ENCODE measurements around the gene XPA. TPM values are rescaled to one million over a fixed set of nuclear protein-coding genes. Genes with fewer than 3 reads are reported as not detected.
"Not testable (repeated sequence)": the region's sequence is repeated elsewhere in the genome, so short reads cannot be mapped to it uniquely, and the experiment has no call there.

Gene XPA
- 2.7 and 5.9 TPM in 2 replicates for total RNA-seq (2014; rRNA removed; shearing (Covaris generic))

GRCh38 chr9:97696803-97697601 is at the start of gene XPA:
Gene XPA (minus strand): TSS chr9:97697340. CDS start chr9:97697292, 48 bp downstream.
- peak; percentile 92 for DNase-seq (ENCODE audit: low spot score)

- no peak for DNase-seq (ENCODE audit: low spot score)
Measured at GRCh38 chr9:97744710-97745708, 47.9 kb upstream of the XPA start.

DNA sequence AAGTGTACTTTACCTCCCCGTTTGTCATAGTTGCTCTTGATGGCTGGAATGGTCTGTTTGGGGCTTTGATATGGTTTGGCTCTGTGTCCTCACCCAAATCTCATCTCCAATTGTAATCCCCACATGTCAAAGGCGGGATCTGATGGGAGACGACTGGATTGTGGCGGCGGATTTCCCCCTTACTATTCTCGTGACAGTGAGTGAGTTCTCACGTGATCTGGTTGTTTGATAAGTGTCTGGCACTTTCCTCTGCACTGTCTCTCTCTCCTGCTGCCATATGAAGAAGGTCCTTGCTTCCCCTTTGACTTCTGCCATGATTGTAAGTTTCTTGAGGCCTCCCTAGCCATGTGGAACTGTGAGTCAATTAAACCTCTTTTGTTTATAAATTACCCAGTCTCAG is 46.9 kb upstream of the XPA start:
- not testable (repeated sequence) for DNase-seq (ENCODE audit: low spot score)

DNA sequence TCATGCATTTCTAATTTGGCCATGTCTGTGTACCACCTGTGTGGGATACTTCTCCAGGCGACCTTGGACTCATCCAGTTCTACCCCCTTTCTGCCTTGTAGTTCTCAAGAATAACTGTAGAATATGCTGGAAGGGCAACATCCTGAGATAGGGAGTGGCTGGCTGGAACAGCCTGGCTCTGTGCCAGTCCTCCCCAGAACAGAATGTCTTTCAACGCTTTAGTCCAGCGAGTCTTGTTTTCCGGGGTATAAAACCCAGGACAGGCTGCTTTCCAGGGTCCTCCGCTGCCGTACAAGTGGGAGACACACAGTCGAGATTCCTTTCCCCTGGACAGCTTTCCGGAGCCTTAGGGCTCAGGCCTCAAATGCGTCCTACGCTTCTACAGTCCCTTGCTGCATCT is 45.4 kb upstream of the XPA start:
- no peak for DNase-seq (ENCODE audit: low spot score)

- no peak for DNase-seq (ENCODE audit: low spot score)
Measured at GRCh38 chr9:97741947-97742346, 44.8 kb upstream of the XPA start.

DNA sequence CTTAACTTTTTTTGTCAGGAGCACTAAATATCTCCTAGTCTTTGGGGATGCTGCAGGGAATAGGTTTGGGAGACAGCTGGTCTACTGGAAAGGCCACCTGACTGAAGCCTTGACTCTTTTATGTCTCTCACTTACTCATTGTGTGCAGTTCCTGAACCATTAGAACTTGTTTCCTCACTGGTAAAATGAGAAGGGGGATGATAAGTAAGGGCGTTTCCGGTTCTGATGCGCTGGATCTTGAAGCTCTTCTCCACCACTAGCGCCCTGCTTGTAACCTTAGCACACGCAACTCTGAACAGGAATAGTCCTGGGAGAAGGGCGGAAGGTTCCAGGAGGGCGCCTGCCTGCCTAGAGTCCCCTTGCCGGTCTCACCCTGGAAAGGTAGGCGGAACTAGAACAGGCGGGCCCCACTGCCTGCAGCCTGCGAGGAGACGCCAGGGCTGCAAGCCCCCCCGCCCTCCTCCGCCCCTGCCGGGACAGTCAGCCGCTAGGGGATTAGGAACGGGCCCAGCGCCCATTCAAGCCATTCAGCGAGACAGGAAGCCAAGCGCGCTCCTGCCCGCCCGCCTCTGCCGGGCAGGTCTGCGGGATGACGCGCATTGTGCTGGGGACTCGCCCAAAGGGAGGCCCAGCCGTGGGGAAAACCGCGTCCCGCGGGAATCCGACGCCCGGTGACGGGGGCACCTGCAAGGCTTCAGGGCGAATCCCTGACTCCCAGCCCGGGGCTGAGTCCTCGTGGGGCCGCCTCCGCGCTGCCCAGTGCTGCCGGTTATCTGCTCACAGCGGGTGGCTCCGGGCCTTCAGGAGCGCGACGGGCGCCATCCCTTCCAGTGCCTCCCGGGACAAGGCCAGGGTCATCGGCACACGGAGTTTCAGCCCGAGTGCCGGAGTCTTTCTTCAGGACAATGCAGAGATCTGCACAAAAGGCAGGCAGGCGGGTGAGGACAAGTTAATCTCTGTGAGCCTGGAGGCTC is 44.0 kb upstream of the XPA start:
- DNase-seq (ENCODE audit: low spot score) = peak; percentile 20

GRCh38 chr9:97737429-97737828 is 40.3 kb upstream of the XPA start:
- peak; percentile 75 for DNase-seq (ENCODE audit: low spot score)

DNA sequence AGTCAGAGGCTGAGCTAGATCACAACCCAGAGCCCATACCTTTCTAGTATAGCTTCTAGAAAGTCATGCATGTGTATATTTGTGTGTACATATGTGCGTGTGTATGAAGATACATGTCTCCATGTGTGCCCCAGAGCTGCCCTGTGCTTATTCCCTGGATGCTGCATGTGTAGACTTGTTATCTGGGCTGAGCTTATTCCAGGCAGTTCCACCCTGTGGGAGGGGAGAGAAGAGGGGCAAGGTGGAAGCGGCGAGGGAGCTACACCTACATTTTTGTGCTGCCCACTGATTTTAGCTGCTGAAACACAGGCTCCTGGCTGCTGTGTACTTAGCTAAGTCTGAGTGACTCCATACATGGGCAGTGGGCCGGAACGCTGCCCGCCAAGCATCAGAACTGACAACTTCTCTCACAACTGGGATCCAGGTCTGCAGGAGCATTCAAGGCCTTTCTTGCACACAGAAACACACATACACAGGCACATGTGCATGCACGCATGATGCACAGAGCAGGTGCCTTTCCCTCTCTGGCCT is 38.0 kb upstream of the XPA start:
- DNase-seq (ENCODE audit: low spot score) = no peak

- DNase-seq (ENCODE audit: low spot score) = no peak
Measured at GRCh38 chr9:97726716-97727115, 29.6 kb upstream of the XPA start.

DNA sequence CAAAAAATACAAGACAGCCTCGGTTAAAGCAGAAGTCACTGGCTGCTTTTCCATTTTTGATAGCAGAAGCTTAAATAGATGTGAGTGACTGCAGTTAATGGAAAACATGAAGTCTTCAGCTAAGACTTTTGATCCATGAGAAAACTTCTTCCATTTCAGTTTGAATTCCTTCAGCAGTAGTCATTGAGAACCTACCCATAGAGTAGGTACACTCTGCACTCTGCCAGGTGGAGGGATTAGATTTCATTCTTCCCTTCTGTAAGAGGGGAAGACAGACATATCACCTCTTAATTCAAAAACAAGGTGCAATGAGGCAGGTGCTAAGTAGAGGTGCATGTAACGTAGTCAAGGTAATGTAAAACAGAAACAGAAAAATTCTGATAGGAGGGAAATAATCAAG is 26.7 kb upstream of the XPA start:
- no peak for DNase-seq (ENCODE audit: low spot score)

DNA sequence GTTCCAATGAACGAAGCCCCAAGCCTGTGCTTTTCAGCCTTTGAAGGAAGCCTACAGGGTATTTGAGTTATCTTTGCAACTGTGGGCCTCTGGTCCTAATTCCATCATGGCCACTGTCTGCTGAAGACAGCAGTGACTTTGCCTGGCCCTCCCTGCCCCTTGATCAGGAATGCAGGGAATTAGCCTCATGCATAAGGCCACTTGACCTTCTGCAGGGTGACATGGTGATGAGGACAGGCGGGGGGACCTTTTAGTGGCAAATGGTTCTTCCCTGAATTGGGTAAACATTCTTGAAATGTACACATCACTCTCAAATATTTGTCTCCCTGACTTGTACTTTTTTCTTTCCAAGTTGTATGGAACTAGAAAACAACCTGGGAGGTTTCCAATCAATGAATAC is 25.2 kb upstream of the XPA start:
- no peak for DNase-seq (ENCODE audit: low spot score)

DNA sequence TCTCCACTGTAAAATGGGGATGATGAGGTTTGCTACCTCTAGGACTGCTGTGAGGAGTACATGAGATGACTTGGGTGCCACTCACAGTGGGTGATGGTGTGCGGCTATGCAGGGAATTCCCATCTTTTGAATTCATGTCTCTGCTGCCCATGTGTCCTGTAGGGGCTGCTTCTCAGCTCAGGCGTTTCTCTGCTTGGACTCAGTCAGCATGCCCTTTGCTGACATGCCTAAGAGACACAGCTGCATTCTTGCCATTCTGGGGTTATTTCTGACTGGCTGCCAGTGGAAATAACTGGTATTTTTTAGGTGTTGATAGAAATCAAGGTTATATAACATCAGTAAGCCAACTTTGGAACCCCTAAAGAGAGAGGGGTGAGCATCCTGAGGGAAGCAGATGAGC is 24.3 kb upstream of the XPA start:
- DNase-seq (ENCODE audit: low spot score) = no peak

DNA sequence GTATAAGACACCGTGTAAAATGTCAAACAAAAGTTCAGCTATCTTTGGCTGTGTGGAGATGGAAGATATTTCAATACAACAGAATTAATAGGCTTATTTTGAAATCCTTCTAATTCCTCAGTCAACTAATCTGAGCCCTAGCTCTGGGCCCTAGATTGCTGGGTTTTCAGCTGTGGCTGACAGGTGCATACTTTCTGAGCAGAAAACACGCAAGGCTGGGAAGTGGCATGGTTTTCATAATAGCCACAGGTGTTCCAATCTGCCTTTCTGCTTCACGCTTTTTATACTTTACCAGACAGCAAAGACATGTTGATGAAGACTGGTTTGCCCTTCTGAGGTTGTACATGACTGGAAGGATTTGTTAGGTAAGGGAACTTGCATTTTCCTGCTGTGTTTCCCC is 20.7 kb upstream of the XPA start:
- no peak for DNase-seq (ENCODE audit: low spot score)

DNA sequence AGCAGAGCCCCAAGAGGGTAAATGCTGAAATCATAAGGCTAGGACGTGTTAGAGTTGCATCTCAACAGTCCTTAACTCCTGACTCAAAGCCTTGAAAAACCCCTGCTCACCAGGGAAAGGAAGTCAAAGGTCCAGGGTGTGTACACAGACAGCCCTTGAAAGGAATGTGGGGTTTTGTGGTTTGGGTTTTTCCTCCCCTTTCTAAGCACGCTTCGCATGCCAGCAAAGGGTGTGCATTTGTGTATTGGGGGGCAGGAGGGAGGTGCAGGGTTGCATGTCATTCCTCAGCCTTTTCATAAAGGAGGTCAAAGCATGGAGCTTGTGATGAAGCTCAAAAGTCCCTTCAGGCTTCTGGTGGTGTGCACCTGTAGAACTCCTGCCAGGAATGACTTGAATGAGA is 17.3 kb upstream of the XPA start:
- DNase-seq (ENCODE audit: low spot score) = peak; percentile 64

DNA sequence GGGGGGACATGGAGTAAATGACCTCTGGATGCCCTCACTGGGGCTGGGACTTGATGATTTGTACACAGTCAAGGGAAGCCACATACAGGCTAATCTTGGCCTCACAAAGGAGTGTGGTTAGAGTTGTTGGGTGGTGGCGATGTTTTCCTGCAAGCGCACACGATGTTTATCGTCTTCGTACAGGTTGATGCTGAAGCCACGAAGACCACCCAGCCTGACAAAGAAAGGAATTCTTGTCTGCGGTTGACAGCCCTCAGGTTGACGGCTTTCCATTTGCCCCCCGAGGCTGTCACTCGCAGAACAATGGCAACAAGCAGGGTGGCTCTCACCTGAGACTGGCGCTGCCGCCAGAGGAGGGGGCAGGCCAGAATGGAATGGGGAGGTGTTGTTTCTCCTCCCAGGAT is 14.1 kb upstream of the XPA start:
- DNase-seq (ENCODE audit: low spot score) = no peak

- DNase-seq (ENCODE audit: low spot score) = peak; percentile 62
Measured at GRCh38 chr9:97710356-97711222, 13.4 kb upstream of the XPA start.

- DNase-seq (ENCODE audit: low spot score) = no peak
Measured at GRCh38 chr9:97706246-97706645, 9.1 kb upstream of the XPA start.

GRCh38 chr9:97705354-97705950 is 8.3 kb upstream of the XPA start:
- no peak for DNase-seq (ENCODE audit: low spot score)

GRCh38 chr9:97704851-97705250 is 7.7 kb upstream of the XPA start:
- DNase-seq (ENCODE audit: low spot score) = no peak

- DNase-seq (ENCODE audit: low spot score) = no peak
Measured at GRCh38 chr9:97704345-97704677, 7.2 kb upstream of the XPA start.

All from H4 (cell line).